Gastrocnemius medialis (tissue), 4 donors: ENCODE data around the gene CCL7.

Experiments used
- POLR2A ChIP-seq, 2 donors: fragments of 450-650 bp; IDR thresholded peaks; one replicate each; pipeline ENCODE4 v1.6.1; 2017; ENCODE audit warnings: antibody characterized with exemption in 2 of 2, mild to moderate bottlenecking in 2 of 2, moderate library complexity in 2 of 2
- TF ChIP-seq, protein P1 (sequence below), 5 experiments: fragments of 450-650 bp in 3 of 5; fragments of 200-600 bp in 2 of 5; sonication (generic) in 2 of 5; IDR thresholded peaks in 4 of 5; conservative IDR thresholded peaks in 1 of 5; 1 replicate in 4 of 5; 2 replicates in 1 of 5; pipeline ENCODE4 v1.5.1; 2016 to 2019; ENCODE audit warnings: antibody characterized with exemption in 5 of 5, mild to moderate bottlenecking in 3 of 5, moderate library complexity in 3 of 5

DNA sequence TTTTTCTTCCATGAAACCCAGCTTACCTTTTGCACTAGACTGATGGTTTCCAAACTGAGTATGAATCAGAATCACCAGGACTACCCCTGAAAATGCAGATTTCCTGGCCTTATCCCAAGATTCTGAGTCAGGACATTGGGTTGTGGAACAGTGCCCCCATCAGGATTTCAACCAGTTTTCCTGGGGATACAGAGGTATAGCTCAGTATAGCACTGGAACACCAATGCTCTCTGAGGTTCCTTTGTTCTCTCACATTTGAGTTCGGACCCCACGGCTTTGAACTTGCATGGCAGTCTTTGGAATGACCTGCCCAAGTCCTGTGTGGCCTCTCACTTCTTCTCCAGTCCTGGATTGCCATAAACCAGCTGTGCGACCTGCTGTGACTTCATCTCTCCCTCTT lies 36.4 kb downstream of the CCL7 start:
- TF ChIP-seq, protein P1, sequence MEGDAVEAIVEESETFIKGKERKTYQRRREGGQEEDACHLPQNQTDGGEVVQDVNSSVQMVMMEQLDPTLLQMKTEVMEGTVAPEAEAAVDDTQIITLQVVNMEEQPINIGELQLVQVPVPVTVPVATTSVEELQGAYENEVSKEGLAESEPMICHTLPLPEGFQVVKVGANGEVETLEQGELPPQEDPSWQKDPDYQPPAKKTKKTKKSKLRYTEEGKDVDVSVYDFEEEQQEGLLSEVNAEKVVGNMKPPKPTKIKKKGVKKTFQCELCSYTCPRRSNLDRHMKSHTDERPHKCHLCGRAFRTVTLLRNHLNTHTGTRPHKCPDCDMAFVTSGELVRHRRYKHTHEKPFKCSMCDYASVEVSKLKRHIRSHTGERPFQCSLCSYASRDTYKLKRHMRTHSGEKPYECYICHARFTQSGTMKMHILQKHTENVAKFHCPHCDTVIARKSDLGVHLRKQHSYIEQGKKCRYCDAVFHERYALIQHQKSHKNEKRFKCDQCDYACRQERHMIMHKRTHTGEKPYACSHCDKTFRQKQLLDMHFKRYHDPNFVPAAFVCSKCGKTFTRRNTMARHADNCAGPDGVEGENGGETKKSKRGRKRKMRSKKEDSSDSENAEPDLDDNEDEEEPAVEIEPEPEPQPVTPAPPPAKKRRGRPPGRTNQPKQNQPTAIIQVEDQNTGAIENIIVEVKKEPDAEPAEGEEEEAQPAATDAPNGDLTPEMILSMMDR (IDR thresholded peaks at IDR 0.05 in 4 of 5, conservative IDR thresholded peaks at IDR 0.05 in 1 of 5): peak in 3 of 5 experiments; percentile 26 to 37 (median 36)
- no peak for TF ChIP-seq POLR2A (IDR thresholded peaks at IDR 0.05)
